ENCODE results near the gene FAM193B. TPM values are rescaled to one million over a fixed set of nuclear protein-coding genes. Genes with fewer than 3 reads are reported as not detected.

The FAM193B gene
- total and polyA plus RNA-seq, 9 of the 15 experiments (the other 6 are each of a cell fraction or from before 2014, with no cell fraction given): 4.4 to 76.4 (median 37.3) TPM

- no peak for TF ChIP-seq HLTF (IDR thresholded peaks at IDR 0.05)
- no peak for TF ChIP-seq ZNF512 (tag; IDR thresholded peaks at IDR 0.05)
- peak; percentile 49 to 53 (median 53) for TF ChIP-seq CTCF (IDR thresholded peaks at IDR 0.05 in 2 of 3, conservative IDR thresholded peaks at IDR 0.05 in 1 of 3; ENCODE audit: insufficient read depth in 2 of 3, low read depth in 1 of 3, low read length in 3 of 3)
- peak; percentile 44 to 63; a peak in 2 of 4 replicates for TF ChIP-seq FOXK2 (conservative IDR thresholded peaks at IDR 0.05 in 1 of 2, IDR thresholded peaks at IDR 0.05 in 1 of 2; ENCODE audit: low read depth in 2 of 2)
- TF ChIP-seq, protein P1, sequence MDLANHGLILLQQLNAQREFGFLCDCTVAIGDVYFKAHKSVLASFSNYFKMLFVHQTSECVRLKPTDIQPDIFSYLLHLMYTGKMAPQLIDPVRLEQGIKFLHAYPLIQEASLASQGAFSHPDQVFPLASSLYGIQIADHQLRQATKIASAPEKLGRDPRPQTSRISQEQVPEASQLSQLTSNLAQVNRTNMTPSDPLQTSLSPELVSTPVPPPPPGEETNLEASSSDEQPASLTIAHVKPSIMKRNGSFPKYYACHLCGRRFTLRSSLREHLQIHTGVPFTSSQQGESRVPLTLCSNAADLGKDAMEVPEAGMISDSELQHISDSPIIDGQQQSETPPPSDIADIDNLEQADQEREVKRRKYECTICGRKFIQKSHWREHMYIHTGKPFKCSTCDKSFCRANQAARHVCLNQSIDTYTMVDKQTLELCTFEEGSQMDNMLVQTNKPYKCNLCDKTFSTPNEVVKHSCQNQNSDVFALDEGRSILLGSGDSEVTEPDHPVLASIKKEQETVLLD (IDR thresholded peaks at IDR 0.05): peak; percentile 37; the same call in 1 of the 2 replicates
- peak; percentile 80 for TF ChIP-seq CXXC5 (CRISPR knock-in tag; IDR thresholded peaks at IDR 0.05)
- no peak for TF ChIP-seq SAFB (IDR thresholded peaks at IDR 0.05; ENCODE audit: borderline replicate concordance, low read depth, low read length)
- 0 out of 2 replicates have a peak, but pooled peaks have one; percentile 35 for TF ChIP-seq ZEB2 (IDR thresholded peaks at IDR 0.05)
- no peak for TF ChIP-seq SRSF7 (optimal IDR thresholded peaks at IDR 0.05; ENCODE audit: low read depth, low read length)
- TF ChIP-seq GATAD2A (IDR thresholded peaks at IDR 0.05): no peak
- TF ChIP-seq ZBTB40 (IDR thresholded peaks at IDR 0.05): peak; percentile 57; the same call in 1 of the 2 replicates
- TF ChIP-seq ZBTB40 (CRISPR knock-in tag; IDR thresholded peaks at IDR 0.05): no peak
- no peak for TF ChIP-seq CBFA2T2 (conservative IDR thresholded peaks at IDR 0.05)
- no peak for TF ChIP-seq ZNF134 (CRISPR knock-in tag; conservative IDR thresholded peaks at IDR 0.05)
- TF ChIP-seq POLR2AphosphoS2 (IDR thresholded peaks at IDR 0.05; ENCODE audit: low read length): no peak
Measured at GRCh38 chr5:177554474-177555111, at the start of gene FAM193B (continued).

Measured in K562 (cell line).